Trophoblast cell (in vitro differentiated cells and primary cell): ENCODE results near the gene PTPRN2.

Experiments
- DNase-seq, 2 donors: peaks; one replicate each; pipeline ENCODE4 v3.0.0-alpha.2; 2016
- H2AFZ ChIP-seq: 2 replicates; pipeline ENCODE4 v1.6.1; 2013; ENCODE audit warnings: low read length, moderate library complexity, mild to moderate bottlenecking; ENCODE audit not compliant: insufficient read depth, poor library complexity
- H2AK5ac ChIP-seq: 2 replicates; pipeline ENCODE4 v1.6.1; 2013; ENCODE audit warnings: mild to moderate bottlenecking, low read length
- H2BK120ac ChIP-seq: 2 replicates; pipeline ENCODE4 v1.6.1; 2013; ENCODE audit warnings: low read length, mild to moderate bottlenecking, moderate library complexity; ENCODE audit not compliant: insufficient read depth, poor library complexity
- H2BK12ac ChIP-seq: 2 replicates; pipeline ENCODE4 v1.6.1; 2013; ENCODE audit warnings: mild to moderate bottlenecking, low read length, moderate library complexity
- H2BK5ac ChIP-seq: 2 replicates; pipeline ENCODE4 v1.6.1; 2013; ENCODE audit warnings: low read length, low read depth, moderate library complexity, mild to moderate bottlenecking; ENCODE audit not compliant: poor library complexity
- H3K14ac ChIP-seq: 2 replicates; pipeline ENCODE4 v1.6.1; 2013; ENCODE audit warnings: mild to moderate bottlenecking, low read length
- H3K18ac ChIP-seq: 2 replicates; pipeline ENCODE4 v1.6.1; 2013; ENCODE audit warnings: mild to moderate bottlenecking, low read length
- H3K23ac ChIP-seq: 2 replicates; pipeline ENCODE4 v1.6.1; 2013; ENCODE audit warnings: low read length
- H3K27ac ChIP-seq: 2 replicates; pipeline ENCODE4 v1.5.1; 2013; ENCODE audit warnings: low read depth, mild to moderate bottlenecking, inconsistent platforms, low read length, moderate library complexity
- H3K27me3 ChIP-seq: 2 replicates; pipeline ENCODE4 v1.6.1; 2013; ENCODE audit warnings: inconsistent platforms, mild to moderate bottlenecking, low read length, moderate library complexity; ENCODE audit not compliant: insufficient read depth
- H3K36me3 ChIP-seq, 2 experiments: 1 replicate in 1 of 2; 2 replicates in 1 of 2; pipeline ENCODE4 v1.6.1; 2013; ENCODE audit warnings: low read length in 2 of 2, mild to moderate bottlenecking in 2 of 2, moderate library complexity in 1 of 2; ENCODE audit not compliant: insufficient read depth in 2 of 2, control insufficient read depth in 1 of 2
- H3K4ac ChIP-seq: 2 replicates; pipeline ENCODE4 v1.6.1; 2013; ENCODE audit warnings: low read depth, mild to moderate bottlenecking, low read length, moderate library complexity
- H3K4me1 ChIP-seq, 2 experiments: 1 replicate in 1 of 2; 2 replicates in 1 of 2; pipeline ENCODE4 v1.6.1; 2013; ENCODE audit warnings: low read length in 2 of 2, mild to moderate bottlenecking in 2 of 2, moderate library complexity in 1 of 2; ENCODE audit not compliant: insufficient read depth in 2 of 2, control insufficient read depth in 1 of 2
- H3K4me2 ChIP-seq: 2 replicates; pipeline ENCODE4 v1.6.1; 2013; ENCODE audit warnings: inconsistent platforms, mild to moderate bottlenecking, low read length, moderate library complexity
- H3K4me3 ChIP-seq: 2 replicates; pipeline ENCODE4 v1.5.1; 2013; ENCODE audit warnings: mild to moderate bottlenecking, low read depth, low read length, inconsistent platforms
- H3K79me1 ChIP-seq: one replicate; pipeline ENCODE4 v1.6.1; 2013; ENCODE audit warnings: low read length
- H3K79me2 ChIP-seq: 2 replicates; pipeline ENCODE4 v1.6.1; 2013; ENCODE audit warnings: low read length, mild to moderate bottlenecking; ENCODE audit not compliant: control insufficient read depth, insufficient read depth, poor library complexity
- H3K9ac ChIP-seq: 2 replicates; pipeline ENCODE4 v1.6.1; 2013; ENCODE audit warnings: mild to moderate bottlenecking, low read length
- H3K9me3 ChIP-seq: 2 replicates; pipeline ENCODE4 v1.6.1; 2013; ENCODE audit warnings: low read depth, mild to moderate bottlenecking, control low read depth, inconsistent platforms, low read length; ENCODE audit not compliant: insufficient read depth
- H4K12ac ChIP-seq: 2 replicates; pipeline ENCODE4 v1.6.1; 2013; ENCODE audit warnings: low read depth, mild to moderate bottlenecking, low read length, moderate library complexity
- H4K8ac ChIP-seq: 2 replicates; pipeline ENCODE4 v1.6.1; 2013; ENCODE audit warnings: low read depth, mild to moderate bottlenecking, low read length, moderate library complexity
- H4K91ac ChIP-seq: one replicate; pipeline ENCODE4 v1.6.1; 2013; ENCODE audit warnings: low read depth, mild to moderate bottlenecking, low read length, moderate library complexity
- WGBS: extraction: QIAGEN DNeasy Blood & Tissue Kit; methylation state at CpG from one replicate; pipeline ENCODE4 v1.1.7; 2013; ENCODE audit warnings: missing lambda C conversion rate; ENCODE audit not compliant: insufficient read length, insufficient coverage; ENCODE audit errors: extremely low coverage; 5-methylcytosine and 5-hydroxymethylcytosine counted together

PTPRN2 gene

DNA sequence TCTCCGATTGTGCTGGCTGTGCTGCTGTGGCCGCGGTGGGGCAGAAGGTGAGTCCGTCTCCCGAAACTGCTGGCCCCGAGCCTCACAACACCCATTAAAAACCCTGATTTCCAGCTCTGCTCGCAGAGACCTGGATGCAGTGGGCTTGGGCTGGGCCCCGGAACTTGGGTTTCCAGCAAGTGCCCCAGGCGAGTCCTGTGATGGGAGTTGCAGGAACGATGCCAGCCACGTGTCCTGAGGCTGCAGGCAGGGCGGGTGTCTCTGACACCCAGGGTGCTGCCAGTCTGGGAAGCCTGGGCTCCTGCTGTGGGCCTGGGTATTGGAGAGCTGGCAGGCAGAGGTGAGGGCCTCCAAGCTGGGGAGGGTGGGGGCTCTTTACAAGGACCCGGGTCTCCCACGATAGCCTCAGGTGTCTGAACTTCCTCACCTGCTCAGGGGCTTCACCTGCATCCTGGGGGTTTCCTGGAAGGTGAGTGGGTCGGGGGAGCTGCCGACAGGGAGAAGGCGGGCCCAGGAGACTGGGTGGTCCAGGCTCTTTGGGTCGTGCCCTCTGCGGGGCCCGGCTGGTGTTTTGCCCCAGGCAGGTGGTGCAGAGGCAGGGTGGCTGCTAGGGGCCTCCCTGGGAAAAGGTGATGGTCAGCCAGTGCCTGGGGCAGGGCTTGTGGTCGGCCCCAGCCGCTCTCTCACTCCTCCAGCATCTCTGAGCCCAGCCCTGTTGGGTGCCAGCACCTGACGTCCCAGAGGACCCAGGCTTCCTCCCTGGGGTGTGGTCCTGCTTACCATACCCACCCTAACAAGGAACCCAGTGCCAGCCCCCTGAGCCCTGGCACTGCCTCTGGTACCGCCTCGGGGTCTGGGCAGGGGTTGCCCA, 1070.5 kb downstream of the PTPRN2 start:
- Histone ChIP-seq H3K36me3 (no peaks in the 10 kb centered on the region), H3K4ac (no peak overlapping the region), H2AK5ac (no peak overlapping the region), H3K14ac (no peak overlapping the region), H3K79me1 (no peaks in the 10 kb centered on the region), H3K9me3 (no peaks in the 10 kb centered on the region), H3K4me2 (no peak overlapping the region), H3K27me3 (no peaks in the 10 kb centered on the region), H4K12ac (no peak overlapping the region), H3K27ac (no peak overlapping the region), H2BK12ac (no peak overlapping the region), H3K79me2 (no peaks in the 10 kb centered on the region), H2BK5ac (no peak overlapping the region), H4K8ac (no peak overlapping the region), H2AFZ (no peak overlapping the region), H3K18ac (no peak overlapping the region), H3K4me3 (no peak overlapping the region), H3K23ac (no peak overlapping the region), H2BK120ac (no peak overlapping the region), H3K9ac (no peak overlapping the region), H3K4me1 (no peaks in the 10 kb centered on the region), H4K91ac (no peak overlapping the region)
- no CpG with 5 or more reads among the region's 25 CpGs for WGBS
- DNase-seq, result no peak

GRCh38 chr7:157516311-157516710, 1071.3 kb downstream of the PTPRN2 start:
- no peak overlapping the region for H3K9ac ChIP-seq
- H2BK120ac ChIP-seq, result no peak overlapping the region
- H3K79me1 ChIP-seq, result no peaks in the 10 kb centered on the region
- no peak overlapping the region for H3K4me2 ChIP-seq
- no peak overlapping the region for H2BK12ac ChIP-seq
- no peaks in the 10 kb centered on the region for H3K36me3 ChIP-seq
- no peak for DNase-seq
- WGBS, result no CpG with 5 or more reads among the region's 13 CpGs
- H4K12ac ChIP-seq, result no peak overlapping the region
- no peaks in the 10 kb centered on the region for H3K79me2 ChIP-seq
- H2AK5ac ChIP-seq, result no peak overlapping the region
- no peak overlapping the region for H3K27ac ChIP-seq
- H2BK5ac ChIP-seq, result no peak overlapping the region
- H3K4me1 ChIP-seq, result no peaks in the 10 kb centered on the region
- H3K18ac ChIP-seq, result no peak overlapping the region
- H3K14ac ChIP-seq, result no peak overlapping the region
- no peak overlapping the region for H3K23ac ChIP-seq
- H3K9me3 ChIP-seq, result no peaks in the 10 kb centered on the region
- no peak overlapping the region for H4K8ac ChIP-seq
- no peak overlapping the region for H3K4me3 ChIP-seq
- no peaks in the 10 kb centered on the region for H3K27me3 ChIP-seq
- H2AFZ ChIP-seq, result no peak overlapping the region
- H3K4ac ChIP-seq, result no peak overlapping the region
- H4K91ac ChIP-seq, result no peak overlapping the region

DNA sequence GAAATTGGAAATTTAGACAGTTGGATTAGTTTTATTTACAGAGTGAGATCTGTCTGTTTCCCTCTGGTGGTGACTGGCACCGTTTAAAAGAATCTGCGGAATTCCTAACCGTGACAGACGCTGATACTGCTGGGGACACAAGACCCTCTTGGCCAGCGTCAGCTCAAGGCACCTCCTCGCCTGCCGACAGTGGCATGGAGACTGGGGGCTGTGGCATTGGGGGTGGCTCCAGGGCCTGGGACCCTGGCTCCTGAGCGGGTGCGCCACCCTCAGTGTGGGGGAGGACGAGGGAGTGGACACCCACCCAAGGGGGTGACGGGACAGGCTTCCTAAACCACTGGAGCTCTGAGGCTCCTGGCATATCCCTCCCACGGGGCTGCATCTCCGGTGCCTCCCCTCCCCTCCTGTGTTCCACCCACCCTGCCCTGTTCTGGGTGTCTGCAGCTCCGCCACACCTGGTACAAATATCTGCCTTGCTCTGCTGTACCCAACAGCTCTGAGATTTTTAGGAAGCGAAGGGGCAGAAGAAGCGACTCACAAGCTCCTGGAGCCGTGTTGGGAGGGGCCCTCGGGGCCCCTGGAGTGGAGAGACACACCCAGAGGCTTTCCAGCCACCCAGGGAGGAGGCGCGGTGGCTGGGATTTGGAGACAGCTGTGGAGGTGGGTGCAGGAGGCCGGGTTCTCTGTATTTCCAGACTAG, 1072.1 kb downstream of the PTPRN2 start:
- Histone ChIP-seq H3K79me2 (no peaks in the 10 kb centered on the region), H2BK5ac (no peak overlapping the region), H3K4me3 (no peak overlapping the region), H3K4me1 (no peaks in the 10 kb centered on the region), H3K36me3 (no peaks in the 10 kb centered on the region), H4K91ac (no peak overlapping the region), H3K9me3 (no peaks in the 10 kb centered on the region), H3K4me2 (no peak overlapping the region), H3K79me1 (no peaks in the 10 kb centered on the region), H4K8ac (no peak overlapping the region), H2BK12ac (no peak overlapping the region), H3K27me3 (no peaks in the 10 kb centered on the region), H4K12ac (no peak overlapping the region), H3K18ac (no peak overlapping the region), H3K23ac (no peak overlapping the region), H2AFZ (no peak overlapping the region), H2AK5ac (no peak overlapping the region), H3K4ac (no peak overlapping the region), H2BK120ac (no peak overlapping the region), H3K14ac (no peak overlapping the region), H3K27ac (no peak overlapping the region), H3K9ac (no peak overlapping the region)
- WGBS, result no CpG with 5 or more reads among the region's 21 CpGs
- no peak for DNase-seq

- WGBS, result no CpG with 5 or more reads among the region's 6 CpGs
- H3K23ac ChIP-seq, result no peak overlapping the region
Observed at GRCh38 chr7:157514746-157515145, 1072.9 kb downstream of the PTPRN2 start.

More at GRCh38 chr7:157514746-157515145, 1072.9 kb downstream of the PTPRN2 start:
- no peak for DNase-seq
- H3K9ac ChIP-seq, result no peak overlapping the region
- H4K8ac ChIP-seq, result no peak overlapping the region
- no peak overlapping the region for H4K12ac ChIP-seq
- H3K36me3 ChIP-seq, result no peaks in the 10 kb centered on the region
- H2BK5ac ChIP-seq, result no peak overlapping the region
- H3K79me2 ChIP-seq, result no peaks in the 10 kb centered on the region
- H3K4me2 ChIP-seq, result no peak overlapping the region
- H3K27ac ChIP-seq, result no peak overlapping the region
- H3K4me1 ChIP-seq, result no peaks in the 10 kb centered on the region
- H3K4ac ChIP-seq, result no peak overlapping the region
- no peaks in the 10 kb centered on the region for H3K27me3 ChIP-seq
- no peak overlapping the region for H2AK5ac ChIP-seq
- H3K18ac ChIP-seq, result no peak overlapping the region
- no peaks in the 10 kb centered on the region for H3K9me3 ChIP-seq
- H4K91ac ChIP-seq, result no peak overlapping the region
- no peak overlapping the region for H2BK12ac ChIP-seq
- H3K4me3 ChIP-seq, result no peak overlapping the region
- no peaks in the 10 kb centered on the region for H3K79me1 ChIP-seq
- H2BK120ac ChIP-seq, result no peak overlapping the region
- H3K14ac ChIP-seq, result no peak overlapping the region
- H2AFZ ChIP-seq, result no peak overlapping the region
